Type B pancreatic cell (in vitro differentiated cells): ENCODE measurements around the gene PDCD4. TPM values are rescaled to one million over a fixed set of nuclear protein-coding genes. Genes with fewer than 3 reads are reported as not detected.

Source experiments
- DNase-seq: peaks from one replicate; pipeline ENCODE4 v3.0.0; 2021; ENCODE audit warnings: mixed read lengths; ENCODE audit not compliant: unreplicated experiment; ENCODE audit errors: extremely low spot score
- H3K27ac Mint-ChIP-seq: 2 replicates; pipeline ENCODE4 v1.8.0; 2021; ENCODE audit warnings: mild to moderate bottlenecking, mixed read lengths
- H3K27me3 Mint-ChIP-seq: 2 replicates; pipeline ENCODE4 v1.8.0; 2021; ENCODE audit warnings: mixed read lengths
- H3K36me3 Mint-ChIP-seq: 2 replicates; pipeline ENCODE4 v1.8.0; 2021; ENCODE audit warnings: mixed read lengths
- H3K4me1 Mint-ChIP-seq: one replicate; pipeline ENCODE4 v1.8.0; 2021; ENCODE audit warnings: mixed read lengths; ENCODE audit not compliant: unreplicated experiment
- H3K4me3 Mint-ChIP-seq: 2 replicates; pipeline ENCODE4 v1.8.0; 2021; ENCODE audit warnings: mild to moderate bottlenecking, mixed read lengths
- H3K9me3 Mint-ChIP-seq: 2 replicates; pipeline ENCODE4 v1.8.0; 2021; ENCODE audit warnings: mixed read lengths
- CTCF ChIP-seq: fragments of 200-600 bp; sonication (generic); conservative IDR thresholded peaks from 2 replicates; pipeline ENCODE4 v1.5.0; 2021; ENCODE audit warnings: antibody characterized with exemption, mild to moderate bottlenecking
- total RNA-seq: library from RNA; stranded (reverse); gene quantifications from 2 replicates; pipeline ENCODE4 v1.2.1, GENCODE V29; 2021; ENCODE audit warnings: low replicate concordance

The PDCD4 gene
- total RNA-seq, 1 donor from 2014 or later = 122 TPM

- H3K4me1 Mint-ChIP-seq = peaks cover 57% of the 10 kb centered on the region
- no peak overlapping the region for H3K4me3 Mint-ChIP-seq
- H3K9me3 Mint-ChIP-seq = no peaks in the 10 kb centered on the region
- DNase-seq = no peak
- H3K27me3 Mint-ChIP-seq = no peaks in the 10 kb centered on the region
- no peak for TF ChIP-seq CTCF
- peaks cover 8% of the 10 kb centered on the region for H3K36me3 Mint-ChIP-seq
- peak overlapping the region; percentile 59 for H3K27ac Mint-ChIP-seq
These were observed 38.3 kb upstream of the PDCD4 start for GRCh38 chr10:110833234-110833940.

- no peak for TF ChIP-seq CTCF
- no peaks in the 10 kb centered on the region for H3K27me3 Mint-ChIP-seq
- no peaks in the 10 kb centered on the region for H3K9me3 Mint-ChIP-seq
- peaks cover 8% of the 10 kb centered on the region for H3K36me3 Mint-ChIP-seq
- no peak for DNase-seq
- H3K4me3 Mint-ChIP-seq = no peak overlapping the region
- peaks cover 52% of the 10 kb centered on the region for H3K4me1 Mint-ChIP-seq
- peak overlapping the region; percentile 83 for H3K27ac Mint-ChIP-seq
These were observed 37.6 kb upstream of the PDCD4 start for GRCh38 chr10:110833941-110834628.

GRCh38 chr10:110834629-110835301 is 37.0 kb upstream of the PDCD4 start:
- peaks cover 52% of the 10 kb centered on the region for H3K4me1 Mint-ChIP-seq
- no peaks in the 10 kb centered on the region for H3K9me3 Mint-ChIP-seq
- H3K27me3 Mint-ChIP-seq = no peaks in the 10 kb centered on the region
- H3K27ac Mint-ChIP-seq = peak overlapping the region; percentile 83
- TF ChIP-seq CTCF = no peak
- H3K36me3 Mint-ChIP-seq = peaks cover 8% of the 10 kb centered on the region
- H3K4me3 Mint-ChIP-seq = peak overlapping the region; percentile 60
- no peak for DNase-seq

GRCh38 chr10:110835841-110836240 is 35.9 kb upstream of the PDCD4 start:
- Mint-ChIP-seq H3K4me3 (no peak overlapping the region), H3K9me3 (no peaks in the 10 kb centered on the region), H3K27ac (peak overlapping the region; percentile 26), H3K27me3 (no peaks in the 10 kb centered on the region), H3K36me3 (peaks cover 8% of the 10 kb centered on the region), H3K4me1 (peaks cover 52% of the 10 kb centered on the region)
- no peak for DNase-seq
- TF ChIP-seq CTCF = no peak

GRCh38 chr10:110836706-110837105 is 35.0 kb upstream of the PDCD4 start:
- TF ChIP-seq CTCF = no peak
- peak overlapping the region; percentile 5 for H3K4me3 Mint-ChIP-seq
- no peaks in the 10 kb centered on the region for H3K9me3 Mint-ChIP-seq
- DNase-seq = no peak
- H3K36me3 Mint-ChIP-seq = peaks cover 8% of the 10 kb centered on the region
- H3K27me3 Mint-ChIP-seq = no peaks in the 10 kb centered on the region
- H3K27ac Mint-ChIP-seq = peak overlapping the region; percentile 75
- peaks cover 47% of the 10 kb centered on the region for H3K4me1 Mint-ChIP-seq
